Testis (tissue), 3 donors: ENCODE data around the gene HSPD1. TPM values are rescaled to one million over a fixed set of nuclear protein-coding genes. Genes with fewer than 3 reads are reported as not detected.

Experiments
- DNase-seq: peaks from one replicate; pipeline ENCODE4 v3.0.0-alpha.2; 2019
- H3K27ac ChIP-seq, 2 donors: fragments of 200-600 bp; sonication (generic); one replicate each; pipeline ENCODE4 v1.5.1; 2019
- H3K27me3 ChIP-seq: fragments of 200-600 bp; sonication (generic); one replicate; pipeline ENCODE4 v1.5.1; 2019
- H3K36me3 ChIP-seq: fragments of 200-600 bp; sonication (generic); one replicate; pipeline ENCODE4 v1.5.1; 2017; ENCODE audit warnings: low read depth; ENCODE audit errors: missing control alignments
- H3K4me1 ChIP-seq: fragments of 200-600 bp; sonication (generic); one replicate; pipeline ENCODE4 v1.5.1; 2019
- H3K4me3 ChIP-seq, 2 donors: fragments of 200-600 bp; sonication (generic); one replicate each; pipeline ENCODE4 v1.5.1; 2017 to 2019
- H3K9me3 ChIP-seq: fragments of 200-600 bp; sonication (generic); one replicate; pipeline ENCODE4 v1.5.1; 2017
- POLR2A ChIP-seq: fragments of 450-650 bp; IDR thresholded peaks from one replicate; pipeline ENCODE4 v1.6.1; 2017; ENCODE audit warnings: antibody characterized with exemption, mild to moderate bottlenecking, moderate library complexity
- WGBS, 2 donors: methylation state at CpG; one replicate each; pipeline ENCODE4 v1.1.5; 2018; 5-methylcytosine and 5-hydroxymethylcytosine counted together
- intact Hi-C: fragments of 100-400 bp; cut with DNase I; formaldehyde crosslinking; loops from one replicate; pipeline ENCODE4 v1.15.1; 2023; ENCODE audit warnings: low total_unique reads
- polyA plus RNA-seq: library from polyadenylated mRNA; stranded (reverse); fragments of 350-450 nt; fragmentation: Illumina TruSeq; extraction: RNeasy Lipid Tissue Mini Kit (QIAGEN cat#74804); gene quantifications from one replicate; pipeline ENCODE4 v1.2.3, GENCODE V29; 2014; ENCODE audit warnings: low read depth, low replicate concordance; ENCODE audit not compliant: insufficient read depth
- total RNA-seq, 2 donors: library from RNA; depleted of rRNA; stranded (reverse); fragments of >200 nt; gene quantifications; one replicate each; pipeline ENCODE4 v1.2.3, GENCODE V29; 2016
- TF ChIP-seq, protein P1 (sequence below), 3 experiments: fragments of 450-650 bp in 2 of 3; fragments of 200-600 bp in 1 of 3; sonication (generic) in 1 of 3; IDR thresholded peaks; one replicate each; pipeline ENCODE4 v1.5.1; 2016 to 2019; ENCODE audit warnings: antibody characterized with exemption in 3 of 3, mild to moderate bottlenecking in 2 of 3, moderate library complexity in 1 of 3

HSPD1 gene
- total and polyA plus RNA-seq, 3 donors from 2014 or later: 107 to 121 (median 111) TPM

DNA sequence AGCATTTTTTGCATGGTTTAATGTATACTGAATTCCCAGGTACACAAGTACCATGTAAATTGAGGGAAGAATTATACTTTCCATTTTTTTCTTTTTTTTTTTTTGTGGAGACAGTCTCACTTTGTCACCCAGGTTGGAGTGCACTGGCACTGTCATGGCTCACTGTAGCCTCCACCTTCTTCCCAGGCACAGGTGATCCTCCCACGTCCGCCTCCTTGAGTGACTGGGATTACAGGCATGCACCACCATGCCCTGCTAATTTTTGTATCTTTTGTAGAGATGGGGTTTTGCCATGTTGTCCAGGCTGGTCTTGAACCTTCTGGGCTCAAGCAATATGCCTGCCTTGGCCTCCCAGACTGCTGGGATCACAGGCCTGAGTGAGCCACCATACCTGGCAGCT lies 4.4 kb upstream of the HSPD1 start:
- no peak for DNase-seq
- Histone ChIP-seq H3K4me1 (peaks cover 12% of the 10 kb centered on the region), H3K36me3 (no peaks in the 10 kb centered on the region), H3K4me3 (no peak overlapping the region), H3K9me3 (no peaks in the 10 kb centered on the region), H3K27ac (no peak overlapping the region), H3K27me3 (no peaks in the 10 kb centered on the region)
- TF ChIP-seq, protein P1, sequence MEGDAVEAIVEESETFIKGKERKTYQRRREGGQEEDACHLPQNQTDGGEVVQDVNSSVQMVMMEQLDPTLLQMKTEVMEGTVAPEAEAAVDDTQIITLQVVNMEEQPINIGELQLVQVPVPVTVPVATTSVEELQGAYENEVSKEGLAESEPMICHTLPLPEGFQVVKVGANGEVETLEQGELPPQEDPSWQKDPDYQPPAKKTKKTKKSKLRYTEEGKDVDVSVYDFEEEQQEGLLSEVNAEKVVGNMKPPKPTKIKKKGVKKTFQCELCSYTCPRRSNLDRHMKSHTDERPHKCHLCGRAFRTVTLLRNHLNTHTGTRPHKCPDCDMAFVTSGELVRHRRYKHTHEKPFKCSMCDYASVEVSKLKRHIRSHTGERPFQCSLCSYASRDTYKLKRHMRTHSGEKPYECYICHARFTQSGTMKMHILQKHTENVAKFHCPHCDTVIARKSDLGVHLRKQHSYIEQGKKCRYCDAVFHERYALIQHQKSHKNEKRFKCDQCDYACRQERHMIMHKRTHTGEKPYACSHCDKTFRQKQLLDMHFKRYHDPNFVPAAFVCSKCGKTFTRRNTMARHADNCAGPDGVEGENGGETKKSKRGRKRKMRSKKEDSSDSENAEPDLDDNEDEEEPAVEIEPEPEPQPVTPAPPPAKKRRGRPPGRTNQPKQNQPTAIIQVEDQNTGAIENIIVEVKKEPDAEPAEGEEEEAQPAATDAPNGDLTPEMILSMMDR (IDR thresholded peaks at IDR 0.05): no peak
- TF ChIP-seq POLR2A: no peak
- intact Hi-C loops: no loop called here
- WGBS, 2 donors: 98% methylated on average over 2 of the region's 2 CpGs

GRCh38 chr2:197502685-197503084 lies 3.0 kb upstream of the HSPD1 start:
- no peaks in the 10 kb centered on the region for H3K36me3 ChIP-seq
- H3K4me3 ChIP-seq: no peak overlapping the region
- no peaks in the 10 kb centered on the region for H3K27me3 ChIP-seq
- WGBS, 2 donors: 79 to 81% methylated on average over 4 of the region's 4 CpGs
- no peaks in the 10 kb centered on the region for H3K9me3 ChIP-seq
- peaks cover 20% of the 10 kb centered on the region for H3K4me1 ChIP-seq
- no peak for DNase-seq
- peak overlapping the region in 1 of 2 donors; percentile 0 for H3K27ac ChIP-seq
- TF ChIP-seq, protein P1 (IDR thresholded peaks at IDR 0.05): no peak
- no peak for TF ChIP-seq POLR2A
- intact Hi-C loops: no loop called here

- H3K9me3 ChIP-seq: no peaks in the 10 kb centered on the region
These were observed 2.6 kb upstream of the HSPD1 start for GRCh38 chr2:197502201-197502600.

GRCh38 chr2:197500503-197501131 lies 977 bp upstream of the HSPD1 start:
- Histone ChIP-seq H3K27ac (peak overlapping the region; percentile 99 to 100), H3K4me3 (peak overlapping the region; percentile 71 to 83), H3K27me3 (no peaks in the 10 kb centered on the region), H3K4me1 (peaks cover 24% of the 10 kb centered on the region), H3K9me3 (no peaks in the 10 kb centered on the region), H3K36me3 (no peaks in the 10 kb centered on the region)
- WGBS, 2 donors: 0% methylated on average over 20 to 28 of the region's 30 CpGs
- TF ChIP-seq POLR2A: no peak
- TF ChIP-seq, protein P1 (IDR thresholded peaks at IDR 0.05): no peak
- intact Hi-C loops: no loop called here
- no peak for DNase-seq

More at GRCh38 chr2:197502201-197502600, 2.6 kb upstream of the HSPD1 start:
- Histone ChIP-seq H3K27ac (peak overlapping the region in 1 of 2 donors; percentile 0), H3K4me3 (no peak overlapping the region), H3K36me3 (no peaks in the 10 kb centered on the region), H3K4me1 (peaks cover 24% of the 10 kb centered on the region), H3K27me3 (no peaks in the 10 kb centered on the region)
- no peak for DNase-seq
- no peak for TF ChIP-seq POLR2A
- TF ChIP-seq, protein P1 (IDR thresholded peaks at IDR 0.05): no peak
- WGBS, 2 donors: 45 to 57% methylated on average over 4 of the region's 4 CpGs
- intact Hi-C loops: no loop called here
